Neuronal stem cell (in vitro differentiated cells): ENCODE measurements around the gene EXT2.
A peak's percentile ranks its signal among the peaks of the same experiment; 100 is the strongest.

Experiments
- DNase-seq: peaks from one replicate; pipeline ENCODE4 v3.0.0-alpha.2; 2013; ENCODE audit warnings: low spot score
- H2AFZ ChIP-seq: one replicate; pipeline ENCODE4 v1.6.1; 2013; ENCODE audit warnings: mild to moderate bottlenecking, low read length, inconsistent platforms
- H2AK5ac ChIP-seq: 2 replicates; pipeline ENCODE4 v1.6.1; 2013; ENCODE audit warnings: low read depth, mild to moderate bottlenecking, inconsistent platforms, low read length, moderate library complexity, mixed read lengths
- H2BK120ac ChIP-seq: 2 replicates; pipeline ENCODE4 v1.6.1; 2013; ENCODE audit warnings: low read depth, mild to moderate bottlenecking, inconsistent platforms, low read length, moderate library complexity, mixed read lengths
- H2BK12ac ChIP-seq: one replicate; pipeline ENCODE4 v1.6.1; 2013; ENCODE audit warnings: low read length, inconsistent platforms
- H2BK15ac ChIP-seq: 2 replicates; pipeline ENCODE4 v1.6.1; 2013; ENCODE audit warnings: mild to moderate bottlenecking, low read length, inconsistent platforms, mixed read lengths
- H2BK5ac ChIP-seq: one replicate; pipeline ENCODE4 v1.6.1; 2013; ENCODE audit warnings: inconsistent platforms, mild to moderate bottlenecking, low read length, moderate library complexity
- H3K14ac ChIP-seq: one replicate; pipeline ENCODE4 v1.6.1; 2013; ENCODE audit warnings: low read length, inconsistent platforms
- H3K18ac ChIP-seq: 2 replicates; pipeline ENCODE4 v1.6.1; 2013; ENCODE audit warnings: low read length, inconsistent platforms
- H3K23ac ChIP-seq: 2 replicates; pipeline ENCODE4 v1.6.1; 2013; ENCODE audit warnings: low read depth, mild to moderate bottlenecking, mixed read lengths, low read length, inconsistent platforms; ENCODE audit not compliant: poor library complexity
- H3K27ac ChIP-seq: replicated peaks from 3 replicates; pipeline ENCODE4 v1.5.1; 2013; ENCODE audit warnings: low read length, inconsistent platforms
- H3K27me3 ChIP-seq, 3 experiments: 2 replicates each; pipeline ENCODE4 v1.6.1; 2013; ENCODE audit warnings: low read length in 3 of 3, mild to moderate bottlenecking in 2 of 3, inconsistent platforms in 1 of 3, low read depth in 1 of 3, mixed read lengths in 1 of 3, moderate library complexity in 1 of 3; ENCODE audit not compliant: control insufficient read depth in 3 of 3, insufficient read depth in 3 of 3
- H3K36me3 ChIP-seq, 2 donors: replicated peaks in 1 of 2; 2 replicates each; pipeline ENCODE4 v1.6.1; 2013; ENCODE audit warnings: low read length in 2 of 2; ENCODE audit not compliant: control insufficient read depth in 2 of 2, insufficient read depth in 2 of 2
- H3K4ac ChIP-seq: 2 replicates; pipeline ENCODE4 v1.6.1; 2013; ENCODE audit warnings: inconsistent platforms, mild to moderate bottlenecking, low read length, moderate library complexity
- H3K4me1 ChIP-seq, 2 donors: 1 replicate in 1 of 2; 2 replicates in 1 of 2; pipeline ENCODE4 v1.6.1; 2013; ENCODE audit warnings: low read length in 2 of 2, low read depth in 1 of 2; ENCODE audit not compliant: control insufficient read depth in 2 of 2, insufficient read depth in 1 of 2
- H3K4me2 ChIP-seq: one replicate; pipeline ENCODE4 v1.6.1; 2013; ENCODE audit warnings: mild to moderate bottlenecking, low read length, inconsistent platforms; ENCODE audit not compliant: insufficient read depth, poor library complexity, severe bottlenecking
- H3K4me3 ChIP-seq, 2 donors: 2 replicates each; pipeline ENCODE4 v1.5.1; 2013; ENCODE audit warnings: low read length in 2 of 2, mild to moderate bottlenecking in 2 of 2, inconsistent platforms in 1 of 2, moderate library complexity in 1 of 2
- H3K79me1 ChIP-seq: one replicate; pipeline ENCODE4 v1.6.1; 2013; ENCODE audit warnings: low read depth, mild to moderate bottlenecking, inconsistent platforms, low read length, moderate library complexity
- H3K9ac ChIP-seq: one replicate; pipeline ENCODE4 v1.6.1; 2013; ENCODE audit warnings: mild to moderate bottlenecking, low read depth, low read length, inconsistent platforms; ENCODE audit not compliant: poor library complexity
- H3K9me3 ChIP-seq, 2 donors: replicated peaks in 1 of 2; 2 replicates each; pipeline versions ENCODE3 to v1.6.1; 2013; ENCODE audit warnings: low read length in 2 of 2, mild to moderate bottlenecking in 2 of 2, inconsistent platforms in 1 of 2, low read depth in 1 of 2, mixed read lengths in 1 of 2, moderate library complexity in 1 of 2; ENCODE audit not compliant: control insufficient read depth in 2 of 2, insufficient read depth in 1 of 2
- H4K8ac ChIP-seq: one replicate; pipeline ENCODE4 v1.6.1; 2013; ENCODE audit warnings: low read depth, mild to moderate bottlenecking, inconsistent platforms, low read length, moderate library complexity
- H4K91ac ChIP-seq: one replicate; pipeline ENCODE4 v1.6.1; 2013; ENCODE audit warnings: low read length, low read depth, mild to moderate bottlenecking, inconsistent platforms; ENCODE audit not compliant: poor library complexity
- WGBS, 2 donors: extraction: QIAGEN DNeasy Blood & Tissue Kit; methylation state at CpG; one replicate each; pipeline ENCODE4 v1.1.7; 2013; ENCODE audit warnings: missing lambda C conversion rate in 2 of 2, mixed read lengths in 1 of 2; ENCODE audit not compliant: insufficient read length in 2 of 2, insufficient replicate concordance in 1 of 2; ENCODE audit errors: extremely low coverage in 2 of 2; 5-methylcytosine and 5-hydroxymethylcytosine counted together

EXT2 gene

DNA sequence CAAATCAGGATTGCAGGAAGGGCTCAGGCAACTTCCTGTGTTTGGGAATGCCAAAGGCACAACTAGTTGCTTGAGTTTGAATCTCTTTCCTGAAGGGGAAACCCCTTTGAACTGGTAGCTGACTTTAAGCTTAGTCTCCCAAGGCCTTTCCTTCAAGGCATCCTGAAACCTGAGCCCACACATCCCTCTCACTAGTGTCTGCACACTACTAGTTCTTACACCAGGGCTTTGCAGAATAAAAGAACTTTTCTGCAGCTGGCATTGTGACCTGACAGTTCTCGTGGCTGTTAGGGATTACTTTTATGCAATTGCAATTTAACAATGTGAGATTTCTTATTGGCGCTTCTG lies 95.4 kb downstream of the EXT2 start:
- Histone ChIP-seq H3K27ac (no peak overlapping the region), H2BK15ac (no peak overlapping the region), H3K4me3 (no peak overlapping the region), H4K8ac (no peak overlapping the region), H3K4me2 (no peak overlapping the region), H4K91ac (no peak overlapping the region), H3K4me1 (peaks cover 0 to 11% of the 10 kb centered on the region in 2 donors), H3K36me3 (peaks cover 0 to 2% of the 10 kb centered on the region in 2 donors), H2BK12ac (no peak overlapping the region), H3K23ac (no peak overlapping the region), H3K18ac (no peak overlapping the region), H3K27me3 (peaks cover 0 to 24% (median 0%) of the 10 kb centered on the region in 3 experiments), H3K79me1 (no peaks in the 10 kb centered on the region), H3K9ac (no peak overlapping the region), H3K4ac (no peak overlapping the region), H2AK5ac (no peak overlapping the region), H2BK120ac (no peak overlapping the region), H2BK5ac (no peak overlapping the region), H2AFZ (no peak overlapping the region), H3K14ac (no peak overlapping the region), H3K9me3 (peaks cover 13 to 20% of the 10 kb centered on the region in 2 donors)
- no CpG with 5 or more reads among the region's 2 CpGs for WGBS, 2 donors
- DNase-seq, result no peak

GRCh38 chr11:44191322-44192016 lies 96.0 kb downstream of the EXT2 start:
- no CpG with 5 or more reads among the region's 4 CpGs for WGBS, 2 donors
- H2BK120ac ChIP-seq, result no peak overlapping the region
- H2AK5ac ChIP-seq, result no peak overlapping the region
- no peak overlapping the region for H3K27ac ChIP-seq
- no peak overlapping the region for H3K18ac ChIP-seq
- no peak overlapping the region for H2BK5ac ChIP-seq
- H2AFZ ChIP-seq, result no peak overlapping the region
- peaks cover 0 to 24% (median 0%) of the 10 kb centered on the region in 3 experiments for H3K27me3 ChIP-seq
- peaks cover 0 to 11% of the 10 kb centered on the region in 2 donors for H3K4me1 ChIP-seq
- H2BK12ac ChIP-seq, result no peak overlapping the region
- H3K9ac ChIP-seq, result no peak overlapping the region
- no peak overlapping the region for H3K14ac ChIP-seq
- DNase-seq, result peak; percentile 18
- no peak overlapping the region for H2BK15ac ChIP-seq
- no peak overlapping the region for H4K91ac ChIP-seq
- no peak overlapping the region for H3K23ac ChIP-seq
- H3K4me3 ChIP-seq, result no peak overlapping the region
- H3K36me3 ChIP-seq, result peaks cover 0 to 2% of the 10 kb centered on the region in 2 donors
- no peak overlapping the region for H3K4ac ChIP-seq
- no peaks in the 10 kb centered on the region for H3K79me1 ChIP-seq
- H3K9me3 ChIP-seq, result peaks cover 13 to 22% of the 10 kb centered on the region in 2 donors
- no peak overlapping the region for H3K4me2 ChIP-seq
- H4K8ac ChIP-seq, result no peak overlapping the region

DNA sequence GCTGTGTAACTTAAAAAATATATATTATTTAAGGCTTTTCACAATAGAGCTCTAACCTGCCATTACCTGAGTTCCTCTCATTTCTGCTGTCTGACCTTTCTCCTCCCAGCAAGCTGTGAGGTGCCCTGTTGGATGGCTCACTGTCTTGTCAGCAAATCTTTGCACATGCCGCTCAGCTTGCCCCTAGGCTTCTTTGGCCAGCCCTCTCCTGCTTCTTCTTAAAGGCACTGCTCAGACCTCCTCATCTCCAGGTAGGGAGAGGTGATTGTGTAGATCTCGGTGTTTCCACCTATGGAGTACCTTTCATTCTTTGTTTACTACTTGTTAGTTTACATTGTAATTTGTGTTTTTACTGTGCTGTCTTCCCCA lies 96.5 kb downstream of the EXT2 start:
- no peak overlapping the region for H4K91ac ChIP-seq
- DNase-seq, result no peak
- no peak overlapping the region for H3K9ac ChIP-seq
- no peak overlapping the region for H3K14ac ChIP-seq
- H2BK12ac ChIP-seq, result no peak overlapping the region
- no peak overlapping the region for H2BK15ac ChIP-seq
- no peaks in the 10 kb centered on the region for H3K79me1 ChIP-seq
- no peak overlapping the region for H3K4me3 ChIP-seq
- peaks cover 0 to 2% of the 10 kb centered on the region in 2 donors for H3K36me3 ChIP-seq
- no CpG with 5 or more reads among the region's 2 CpGs for WGBS, 2 donors
- peaks cover 13 to 22% of the 10 kb centered on the region in 2 donors for H3K9me3 ChIP-seq
- H2BK5ac ChIP-seq, result no peak overlapping the region
- no peak overlapping the region for H3K4ac ChIP-seq
- no peak overlapping the region for H3K4me2 ChIP-seq
- H3K4me1 ChIP-seq, result peaks cover 0 to 11% of the 10 kb centered on the region in 2 donors
- no peak overlapping the region for H4K8ac ChIP-seq
- H2AFZ ChIP-seq, result no peak overlapping the region
- no peak overlapping the region for H3K27ac ChIP-seq
- H3K23ac ChIP-seq, result no peak overlapping the region
- no peak overlapping the region for H2AK5ac ChIP-seq
- no peak overlapping the region for H2BK120ac ChIP-seq
- peaks cover 0 to 24% (median 0%) of the 10 kb centered on the region in 3 experiments for H3K27me3 ChIP-seq
- no peak overlapping the region for H3K18ac ChIP-seq

DNA sequence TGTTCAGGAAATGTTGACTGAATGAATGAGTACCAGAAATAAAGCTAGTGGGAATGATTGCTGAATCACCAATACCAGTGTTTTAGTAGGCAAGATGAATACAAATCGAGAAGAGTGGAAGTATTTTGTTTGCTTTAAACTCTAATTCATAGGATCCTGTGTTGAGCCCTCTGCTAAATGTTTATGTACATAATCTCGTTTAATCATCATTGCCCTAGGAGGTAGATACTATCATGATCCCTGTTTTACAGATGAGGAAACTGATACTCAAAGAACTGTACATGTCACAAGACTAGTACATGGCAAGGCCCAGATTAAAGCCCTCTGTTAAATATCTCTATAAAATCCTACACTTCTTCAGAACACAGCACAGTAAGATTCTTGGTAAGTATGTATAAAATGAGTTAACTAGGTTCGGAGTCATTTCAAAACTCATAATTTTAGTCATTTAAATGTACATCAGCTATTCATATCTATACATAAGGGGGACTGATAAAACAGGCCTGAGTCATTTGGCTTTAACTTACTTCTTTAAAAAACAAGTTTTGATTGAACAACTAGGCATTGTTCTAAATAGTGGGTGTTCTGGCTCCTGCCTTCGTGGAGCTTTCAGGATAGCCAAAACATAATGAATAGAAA lies 97.1 kb downstream of the EXT2 start:
- Histone ChIP-seq H2BK15ac (no peak overlapping the region), H3K9me3 (peaks cover 13 to 22% of the 10 kb centered on the region in 2 donors), H4K8ac (no peak overlapping the region), H3K27me3 (peaks cover 0 to 24% (median 0%) of the 10 kb centered on the region in 3 experiments), H4K91ac (no peak overlapping the region), H2AFZ (no peak overlapping the region), H3K18ac (no peak overlapping the region), H3K4me3 (no peak overlapping the region), H3K36me3 (peaks cover 0 to 2% of the 10 kb centered on the region in 2 donors), H3K4ac (no peak overlapping the region), H3K23ac (no peak overlapping the region), H2BK12ac (no peak overlapping the region), H3K4me2 (no peak overlapping the region), H3K9ac (no peak overlapping the region), H3K27ac (no peak overlapping the region), H3K4me1 (peaks cover 0 to 11% of the 10 kb centered on the region in 2 donors), H3K79me1 (no peaks in the 10 kb centered on the region), H2BK5ac (no peak overlapping the region), H3K14ac (no peak overlapping the region), H2BK120ac (no peak overlapping the region), H2AK5ac (no peak overlapping the region)
- no peak for DNase-seq
- WGBS, 2 donors, result no CpG with 5 or more reads among the region's 4 CpGs
